ENCODE results near the gene C22orf31.
"Not testable (repeated sequence)": the region's sequence is repeated elsewhere in the genome, so short reads cannot be mapped to it uniquely, and the experiment has no call there.

Gene C22orf31

GRCh38 chr22:29061773-29062172, at the start of gene C22orf31:
TSS of gene C22orf31 (minus strand) at chr22:29061831. CDS start at chr22:29061792, 39 bp downstream.
- DNase-seq, result no peak

DNA sequence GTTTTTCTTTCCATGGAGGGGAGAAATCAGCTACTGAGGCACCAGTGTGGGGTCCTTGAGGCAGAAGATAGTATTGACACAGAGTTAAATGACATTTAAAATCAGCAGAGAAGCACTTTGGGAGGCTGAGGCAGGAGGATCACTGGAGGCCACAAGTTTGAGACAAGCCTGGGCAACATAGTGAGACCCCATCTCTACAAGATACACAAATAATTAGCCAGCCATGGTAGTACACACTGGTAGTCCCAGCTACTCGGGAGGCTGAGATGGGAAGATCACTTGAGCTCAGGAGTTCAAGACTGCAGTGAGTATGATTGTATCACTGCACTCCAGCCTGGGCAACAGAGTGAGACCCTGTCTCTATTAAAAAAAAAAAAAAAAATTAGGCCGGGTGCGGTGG, 49.3 kb upstream of the C22orf31 start:
- DNase-seq, result no peak

GRCh38 chr22:29109822-29110221, 48.2 kb upstream of the C22orf31 start:
- no peak for DNase-seq

GRCh38 chr22:29108137-29108536, 46.5 kb upstream of the C22orf31 start:
- no peak for DNase-seq

- DNase-seq, result no peak
Observed at GRCh38 chr22:29106839-29107238, 45.2 kb upstream of the C22orf31 start.

GRCh38 chr22:29105468-29105867, 43.8 kb upstream of the C22orf31 start:
- no peak for DNase-seq

- no peak for DNase-seq
Observed at GRCh38 chr22:29103121-29103520, 41.5 kb upstream of the C22orf31 start.

DNA sequence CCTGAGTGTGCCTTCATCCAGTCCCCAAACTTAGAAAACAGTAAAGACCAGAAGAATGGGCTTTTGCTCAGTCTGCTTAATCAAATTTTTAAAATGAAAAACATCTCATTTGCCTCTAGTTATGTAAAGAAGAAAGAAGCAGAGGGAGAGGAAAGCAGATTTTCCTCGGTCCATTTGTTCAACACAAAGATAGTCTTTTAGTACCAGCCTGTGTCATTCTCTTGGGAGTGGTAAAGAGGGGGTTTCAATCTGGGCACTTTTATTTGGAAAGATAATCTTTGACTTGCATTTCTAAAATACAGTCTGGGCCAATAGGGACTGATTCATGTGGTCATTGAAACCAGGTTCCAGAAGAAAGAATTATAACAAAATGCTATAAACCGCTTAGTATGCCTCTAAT, 40.7 kb upstream of the C22orf31 start:
- no peak for DNase-seq

DNA sequence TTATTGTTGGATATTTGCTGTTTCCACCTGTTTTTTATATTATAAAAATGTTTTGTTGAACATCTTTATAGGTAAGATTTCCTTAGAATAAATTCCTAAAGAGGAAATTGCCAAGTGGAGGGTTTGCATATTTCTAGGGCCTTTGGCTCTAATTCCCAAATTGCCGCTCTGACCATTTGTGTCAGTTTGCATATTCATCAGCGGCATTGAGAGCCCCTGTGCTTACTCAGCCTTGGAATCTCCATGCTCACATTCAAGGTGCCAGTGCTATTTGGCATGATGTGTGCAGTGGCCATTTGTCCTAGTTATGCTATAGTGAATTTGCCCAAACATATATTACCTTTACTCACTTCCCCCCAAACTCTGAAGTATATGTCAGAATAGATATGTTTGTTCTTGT, 36.7 kb upstream of the C22orf31 start:
- no peak for DNase-seq

- DNase-seq, result no peak
Observed at GRCh38 chr22:29096736-29097669, 35.4 kb upstream of the C22orf31 start.

- DNase-seq, result no peak
Observed at GRCh38 chr22:29095459-29095858, 33.8 kb upstream of the C22orf31 start.

DNA sequence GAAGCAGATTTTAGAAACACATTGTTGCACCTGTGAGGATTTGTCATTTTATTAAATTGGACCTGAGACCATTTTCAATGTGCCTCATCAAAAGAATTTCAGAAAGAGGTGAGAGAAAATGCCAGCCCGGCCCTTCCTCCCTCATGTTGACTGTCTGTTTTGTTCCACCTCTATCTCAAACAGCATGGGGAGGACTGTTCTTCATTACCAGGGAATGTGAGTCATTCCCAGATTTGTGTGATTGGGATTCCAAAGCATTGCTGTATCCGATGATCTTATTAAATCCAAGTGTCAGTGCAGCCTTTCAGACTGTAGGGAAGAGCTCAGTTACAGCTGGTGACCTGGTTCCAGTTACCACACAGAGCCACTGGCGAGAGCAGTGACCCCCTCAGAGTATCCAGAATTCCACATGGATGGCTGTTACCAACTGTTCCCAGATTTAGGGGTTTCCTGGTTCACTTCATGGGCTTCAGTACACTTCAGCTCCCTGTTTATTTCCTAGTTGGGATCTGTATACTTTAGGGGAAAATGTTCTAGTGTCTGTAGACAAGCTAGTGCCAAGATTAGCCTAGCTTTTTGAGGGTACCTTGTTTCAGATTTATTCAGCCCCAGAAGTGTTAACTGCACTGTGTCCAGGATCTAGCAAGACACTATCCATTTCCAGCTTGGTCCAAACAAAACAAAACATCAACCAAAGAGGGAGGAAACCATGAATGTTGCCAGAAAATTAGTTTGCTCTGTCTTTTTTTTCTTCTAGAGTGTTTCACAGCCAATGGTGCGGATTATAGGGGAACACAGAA, 32.1 kb upstream of the C22orf31 start:
- no peak for DNase-seq

GRCh38 chr22:29093030-29093429, 31.4 kb upstream of the C22orf31 start:
- DNase-seq, result no peak

DNA sequence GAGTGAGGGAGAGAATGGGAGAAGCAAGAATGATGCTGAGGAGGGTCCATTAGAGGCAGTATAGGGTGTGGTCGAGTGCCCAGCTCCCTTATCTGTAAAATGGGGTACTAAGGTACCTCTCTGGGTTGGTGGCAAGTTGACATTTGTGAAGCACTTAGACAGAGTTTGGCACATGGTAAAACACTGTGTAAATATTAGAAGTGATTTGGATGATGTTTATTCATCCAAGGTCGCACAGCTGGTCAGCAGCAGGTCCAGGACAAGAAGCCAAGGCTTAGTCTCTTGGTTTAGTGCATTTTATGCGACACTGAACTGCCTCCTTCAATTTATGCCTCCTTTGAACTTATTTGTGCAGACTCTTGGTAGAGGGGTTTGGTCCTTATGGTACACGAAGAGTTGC, 30.6 kb upstream of the C22orf31 start:
- DNase-seq, result no peak

- DNase-seq, result no peak
Observed at GRCh38 chr22:29090039-29090438, 28.4 kb upstream of the C22orf31 start.

DNA sequence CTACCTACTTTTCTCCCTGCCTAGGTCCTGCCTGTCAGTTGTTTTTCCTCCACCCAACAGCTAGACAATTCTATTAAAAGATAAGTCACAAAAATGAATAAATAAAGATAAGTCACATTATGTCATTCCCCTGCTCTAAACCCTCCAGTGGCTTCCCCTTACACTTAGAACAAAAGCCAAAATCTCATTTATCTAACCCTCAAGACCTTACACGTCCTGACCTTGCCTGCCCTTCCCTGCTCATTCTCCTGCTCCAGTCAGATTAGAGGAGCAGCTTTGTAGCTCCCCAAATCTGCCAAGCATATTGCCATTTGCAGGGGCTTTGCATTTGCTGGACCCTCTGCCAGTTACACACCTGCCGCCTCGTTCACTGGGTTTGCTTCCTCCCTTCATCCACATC, 27.9 kb upstream of the C22orf31 start:
- DNase-seq, result no peak

DNA sequence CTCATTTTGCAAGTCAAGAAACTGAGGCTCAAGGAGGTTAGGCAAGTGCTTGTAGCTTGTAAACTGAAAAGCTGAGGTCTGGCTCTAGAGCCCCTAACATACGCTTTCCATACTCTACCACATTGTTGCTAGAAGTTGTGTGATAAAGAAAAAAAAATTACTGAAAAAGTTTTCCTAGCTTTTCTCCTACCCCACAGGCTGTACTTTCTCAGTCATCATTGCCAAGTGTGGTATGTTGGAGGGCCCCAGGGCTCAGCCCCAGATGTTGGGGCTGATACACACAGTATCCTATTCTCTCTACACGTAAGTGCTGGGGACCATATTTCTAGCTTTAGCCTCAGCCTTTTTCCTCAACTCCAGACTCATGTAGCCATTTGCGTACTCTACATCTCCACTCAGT, 27.2 kb upstream of the C22orf31 start:
- no peak for DNase-seq

DNA sequence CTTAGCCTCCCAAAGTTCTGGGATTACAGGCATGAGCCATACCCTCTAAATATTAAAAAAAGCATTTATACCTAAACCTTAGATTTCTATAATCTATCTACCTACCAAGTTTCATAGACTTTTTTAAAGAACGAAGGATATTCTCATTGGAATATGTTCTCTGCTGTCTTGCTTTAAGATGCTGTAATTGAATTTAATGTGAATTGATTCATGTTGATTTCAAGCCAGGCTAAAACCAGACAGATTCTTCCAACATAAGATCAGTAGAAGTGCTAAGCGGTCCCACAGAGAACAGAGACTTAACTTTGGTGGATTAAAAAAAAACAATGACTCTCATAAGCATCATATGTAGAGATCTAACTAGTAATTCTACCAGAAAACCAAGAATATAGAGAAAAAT, 25.4 kb upstream of the C22orf31 start:
- DNase-seq, result no peak

GRCh38 chr22:29083933-29084591, 22.4 kb upstream of the C22orf31 start:
- no peak for DNase-seq

DNA sequence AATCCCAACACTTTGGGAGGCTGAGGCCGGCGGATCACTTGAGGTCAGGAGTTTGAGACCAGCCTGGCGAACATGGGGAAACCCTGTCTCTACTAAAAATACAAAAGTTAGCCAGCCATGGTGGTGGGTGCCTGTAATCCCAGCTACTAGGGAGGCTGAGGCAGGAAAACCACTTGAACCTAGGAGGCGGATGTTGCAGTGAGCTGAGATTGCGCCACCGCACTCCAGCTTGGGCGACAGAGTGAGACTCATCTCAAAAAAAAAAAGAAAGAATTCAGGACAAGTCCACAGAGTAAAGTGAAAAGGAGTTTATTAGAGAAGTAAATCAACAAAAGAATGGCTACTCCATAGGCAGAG, 21.9 kb upstream of the C22orf31 start:
- not testable (repeated sequence) for DNase-seq

DNA sequence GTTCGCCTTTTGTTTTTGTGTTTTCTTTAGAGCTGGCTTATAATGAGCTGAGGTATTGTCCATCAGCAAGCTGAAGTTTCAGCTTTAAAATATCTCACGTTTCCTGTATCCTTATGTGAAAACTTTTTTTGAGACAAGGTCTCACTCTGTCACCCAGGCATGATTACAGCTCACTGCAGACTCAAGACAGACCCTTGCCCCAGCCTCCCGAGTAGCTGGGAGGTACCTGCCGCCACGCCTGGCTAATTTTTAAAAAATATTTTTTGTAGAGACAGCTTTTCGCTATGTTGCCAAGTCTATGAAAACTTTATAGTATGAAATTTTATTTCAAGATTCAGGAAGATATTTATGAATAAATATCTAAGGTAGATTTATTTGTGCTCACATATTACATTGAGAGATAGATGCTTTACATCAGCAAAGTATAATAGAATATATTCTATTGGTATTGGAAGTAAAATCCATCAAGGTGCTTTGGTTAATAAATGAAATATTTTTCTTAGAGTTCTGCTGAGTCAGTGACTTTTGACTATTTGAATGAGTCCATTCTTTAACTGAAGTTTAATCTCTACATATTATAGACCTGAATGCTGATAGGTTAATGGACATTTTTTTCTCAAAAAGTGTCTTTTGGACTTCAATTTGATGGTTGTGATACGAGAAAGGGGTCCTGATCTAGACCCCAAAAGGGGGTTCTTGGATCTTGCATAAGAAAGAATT, 21.4 kb upstream of the C22orf31 start:
- no peak for DNase-seq

- no peak for DNase-seq
Observed at GRCh38 chr22:29081517-29082236, 20.0 kb upstream of the C22orf31 start.

Measured in cortex of kidney (tissue), 1 donor.